ENCODE results near the gene UBE2I. TPM values are rescaled to one million over a fixed set of nuclear protein-coding genes. Genes with fewer than 3 reads are reported as not detected.

The UBE2I gene
- total RNA-seq, 1 donor, result 49.2 TPM

- DNase-seq (ENCODE audit: insufficient read length, low spot score, missing footprints), result no peak
- peaks cover 16% of the 10 kb centered on the region for H4K20me1 ChIP-seq (ENCODE audit: insufficient read depth, low read length)
- peaks cover 63% of the 10 kb centered on the region for H3K79me2 ChIP-seq (ENCODE audit: insufficient read depth, low read length)
- H3K4me1 ChIP-seq (ENCODE audit: insufficient read depth, low read length), result peaks cover 15% of the 10 kb centered on the region
- H3K27me3 ChIP-seq (ENCODE audit: insufficient read depth, low read length), result no peaks in the 10 kb centered on the region
- H3K4me2 ChIP-seq (ENCODE audit: insufficient read depth, low read length), result peak overlapping the region; percentile 99
- H3K27ac ChIP-seq (ENCODE audit: low read depth, low read length), result peak overlapping the region; percentile 45
- H3K9me3 ChIP-seq (ENCODE audit: low read depth, low read length), result no peaks in the 10 kb centered on the region
- H3K36me3 ChIP-seq (ENCODE audit: insufficient read depth, low read length), result peaks cover 20% of the 10 kb centered on the region
- peak overlapping the region; percentile 97 for H3K4me3 ChIP-seq (ENCODE audit: insufficient read depth, low read length)
- TF ChIP-seq CTCF (IDR thresholded peaks at IDR 0.05; ENCODE audit: extremely low read depth, low read depth, low read length), result no peak
- H2AFZ ChIP-seq (ENCODE audit: low read length), result peak overlapping the region; percentile 51
These were observed 41.8 kb downstream of the UBE2I start for GRCh38 chr16:1351215-1351581.

- peak; percentile 100 for DNase-seq (ENCODE audit: insufficient read length, low spot score, missing footprints)
- Histone ChIP-seq H3K4me1 (ENCODE audit: insufficient read depth, low read length) (peaks cover 15% of the 10 kb centered on the region), H3K36me3 (ENCODE audit: insufficient read depth, low read length) (peaks cover 20% of the 10 kb centered on the region), H3K79me2 (ENCODE audit: insufficient read depth, low read length) (peaks cover 69% of the 10 kb centered on the region), H3K27ac (ENCODE audit: low read depth, low read length) (peak within 1 kb of the TSS; percentile 51), H2AFZ (ENCODE audit: low read length) (peak within 1 kb of the TSS; percentile 81), H3K4me3 (ENCODE audit: insufficient read depth, low read length) (peak within 1 kb of the TSS; percentile 97), H3K27me3 (ENCODE audit: insufficient read depth, low read length) (no peaks in the 10 kb centered on the region), H4K20me1 (ENCODE audit: insufficient read depth, low read length) (peaks cover 16% of the 10 kb centered on the region), H3K4me2 (ENCODE audit: insufficient read depth, low read length) (peak within 1 kb of the TSS; percentile 99), H3K9me3 (ENCODE audit: low read depth, low read length) (no peaks in the 10 kb centered on the region)
- no peak for TF ChIP-seq CTCF (IDR thresholded peaks at IDR 0.05; ENCODE audit: extremely low read depth, low read depth, low read length)
These were observed 42.3 kb downstream of the UBE2I start, which contains the start of the genes GNPTG and TSR3 for GRCh38 chr16:1351582-1352362. TSS of gene GNPTG (plus strand) at chr16:1351931. CDS start at chr16:1351966, 35 bp downstream. TSS of gene TSR3 (minus strand) at chr16:1351878. CDS start at chr16:1351804, 74 bp downstream.

GRCh38 chr16:1354815-1355540 lies 45.5 kb downstream of the UBE2I start:
- Histone ChIP-seq H4K20me1 (ENCODE audit: insufficient read depth, low read length) (peaks cover 24% of the 10 kb centered on the region), H3K27ac (ENCODE audit: low read depth, low read length) (no peak overlapping the region)
- no peak for TF ChIP-seq CTCF (IDR thresholded peaks at IDR 0.05; ENCODE audit: extremely low read depth, low read depth, low read length)

GRCh38 chr16:1355591-1355990 lies 46.2 kb downstream of the UBE2I start:
- H4K20me1 ChIP-seq (ENCODE audit: insufficient read depth, low read length), result peaks cover 21% of the 10 kb centered on the region

More at GRCh38 chr16:1354815-1355540, 45.5 kb downstream of the UBE2I start:
- Histone ChIP-seq H3K4me2 (ENCODE audit: insufficient read depth, low read length) (no peak overlapping the region), H2AFZ (ENCODE audit: low read length) (no peak overlapping the region), H3K27me3 (ENCODE audit: insufficient read depth, low read length) (no peaks in the 10 kb centered on the region), H3K4me3 (ENCODE audit: insufficient read depth, low read length) (no peak overlapping the region), H3K9me3 (ENCODE audit: low read depth, low read length) (no peaks in the 10 kb centered on the region), H3K36me3 (ENCODE audit: insufficient read depth, low read length) (peaks cover 9% of the 10 kb centered on the region), H3K79me2 (ENCODE audit: insufficient read depth, low read length) (peaks cover 96% of the 10 kb centered on the region), H3K4me1 (ENCODE audit: insufficient read depth, low read length) (peaks cover 15% of the 10 kb centered on the region)
- no peak for DNase-seq (ENCODE audit: insufficient read length, low spot score, missing footprints)

More at GRCh38 chr16:1355591-1355990, 46.2 kb downstream of the UBE2I start:
- Histone ChIP-seq H3K4me1 (ENCODE audit: insufficient read depth, low read length) (peaks cover 12% of the 10 kb centered on the region), H3K4me2 (ENCODE audit: insufficient read depth, low read length) (no peak overlapping the region), H3K9me3 (ENCODE audit: low read depth, low read length) (no peaks in the 10 kb centered on the region), H3K4me3 (ENCODE audit: insufficient read depth, low read length) (no peak overlapping the region), H3K36me3 (ENCODE audit: insufficient read depth, low read length) (peaks cover 5% of the 10 kb centered on the region), H3K27ac (ENCODE audit: low read depth, low read length) (no peak overlapping the region), H3K27me3 (ENCODE audit: insufficient read depth, low read length) (no peaks in the 10 kb centered on the region), H2AFZ (ENCODE audit: low read length) (no peak overlapping the region), H3K79me2 (ENCODE audit: insufficient read depth, low read length) (peaks cover 96% of the 10 kb centered on the region)
- DNase-seq (ENCODE audit: insufficient read length, low spot score, missing footprints), result no peak
- TF ChIP-seq CTCF (IDR thresholded peaks at IDR 0.05; ENCODE audit: extremely low read depth, low read depth, low read length), result no peak
